Measurements from ENCODE around the gene LRRC8D.
A peak's percentile ranks its signal among the peaks of the same experiment; 100 is the strongest.

LRRC8D gene

DNA sequence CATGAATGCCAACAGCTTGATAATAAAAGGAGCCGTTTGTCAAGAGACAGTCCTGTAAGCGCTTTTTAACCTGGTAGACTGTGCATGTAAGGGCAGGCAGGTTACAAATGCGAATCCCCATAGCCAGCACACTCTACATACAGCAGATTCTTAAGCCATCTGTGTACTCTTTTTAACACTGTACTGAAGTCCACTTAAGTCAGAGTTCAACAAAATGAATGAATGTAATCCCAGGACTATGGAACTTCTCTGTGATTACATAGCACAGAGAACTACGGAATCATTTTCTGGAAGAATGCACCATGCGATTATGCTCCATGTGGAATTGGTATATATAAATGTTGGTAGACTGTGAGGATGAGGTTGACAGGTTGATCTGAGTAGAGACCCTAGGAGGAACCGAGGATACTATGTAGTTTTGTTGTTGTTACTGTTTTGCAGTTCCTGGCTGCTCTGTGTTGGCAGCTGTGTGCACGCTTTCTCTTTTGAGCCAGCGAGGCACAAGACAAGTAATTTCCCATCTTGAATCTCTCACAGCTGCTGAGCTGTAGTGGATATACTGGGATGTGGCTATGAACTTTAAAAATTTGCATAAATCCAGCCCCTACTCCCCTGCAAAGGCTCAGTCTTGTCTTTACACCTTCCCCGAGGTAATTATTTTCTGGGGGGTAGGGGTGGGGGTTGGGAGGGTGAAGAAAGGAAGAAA lies 21.9 kb downstream of the LRRC8D start:
- H3K4me3 ChIP-seq (ENCODE audit: low read depth, low read length): peak overlapping the region; percentile 33
- TF ChIP-seq, protein P1, sequence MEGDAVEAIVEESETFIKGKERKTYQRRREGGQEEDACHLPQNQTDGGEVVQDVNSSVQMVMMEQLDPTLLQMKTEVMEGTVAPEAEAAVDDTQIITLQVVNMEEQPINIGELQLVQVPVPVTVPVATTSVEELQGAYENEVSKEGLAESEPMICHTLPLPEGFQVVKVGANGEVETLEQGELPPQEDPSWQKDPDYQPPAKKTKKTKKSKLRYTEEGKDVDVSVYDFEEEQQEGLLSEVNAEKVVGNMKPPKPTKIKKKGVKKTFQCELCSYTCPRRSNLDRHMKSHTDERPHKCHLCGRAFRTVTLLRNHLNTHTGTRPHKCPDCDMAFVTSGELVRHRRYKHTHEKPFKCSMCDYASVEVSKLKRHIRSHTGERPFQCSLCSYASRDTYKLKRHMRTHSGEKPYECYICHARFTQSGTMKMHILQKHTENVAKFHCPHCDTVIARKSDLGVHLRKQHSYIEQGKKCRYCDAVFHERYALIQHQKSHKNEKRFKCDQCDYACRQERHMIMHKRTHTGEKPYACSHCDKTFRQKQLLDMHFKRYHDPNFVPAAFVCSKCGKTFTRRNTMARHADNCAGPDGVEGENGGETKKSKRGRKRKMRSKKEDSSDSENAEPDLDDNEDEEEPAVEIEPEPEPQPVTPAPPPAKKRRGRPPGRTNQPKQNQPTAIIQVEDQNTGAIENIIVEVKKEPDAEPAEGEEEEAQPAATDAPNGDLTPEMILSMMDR (IDR thresholded peaks at IDR 0.05; ENCODE audit: borderline replicate concordance, insufficient read depth, low read depth, low read length): no peak

DNA sequence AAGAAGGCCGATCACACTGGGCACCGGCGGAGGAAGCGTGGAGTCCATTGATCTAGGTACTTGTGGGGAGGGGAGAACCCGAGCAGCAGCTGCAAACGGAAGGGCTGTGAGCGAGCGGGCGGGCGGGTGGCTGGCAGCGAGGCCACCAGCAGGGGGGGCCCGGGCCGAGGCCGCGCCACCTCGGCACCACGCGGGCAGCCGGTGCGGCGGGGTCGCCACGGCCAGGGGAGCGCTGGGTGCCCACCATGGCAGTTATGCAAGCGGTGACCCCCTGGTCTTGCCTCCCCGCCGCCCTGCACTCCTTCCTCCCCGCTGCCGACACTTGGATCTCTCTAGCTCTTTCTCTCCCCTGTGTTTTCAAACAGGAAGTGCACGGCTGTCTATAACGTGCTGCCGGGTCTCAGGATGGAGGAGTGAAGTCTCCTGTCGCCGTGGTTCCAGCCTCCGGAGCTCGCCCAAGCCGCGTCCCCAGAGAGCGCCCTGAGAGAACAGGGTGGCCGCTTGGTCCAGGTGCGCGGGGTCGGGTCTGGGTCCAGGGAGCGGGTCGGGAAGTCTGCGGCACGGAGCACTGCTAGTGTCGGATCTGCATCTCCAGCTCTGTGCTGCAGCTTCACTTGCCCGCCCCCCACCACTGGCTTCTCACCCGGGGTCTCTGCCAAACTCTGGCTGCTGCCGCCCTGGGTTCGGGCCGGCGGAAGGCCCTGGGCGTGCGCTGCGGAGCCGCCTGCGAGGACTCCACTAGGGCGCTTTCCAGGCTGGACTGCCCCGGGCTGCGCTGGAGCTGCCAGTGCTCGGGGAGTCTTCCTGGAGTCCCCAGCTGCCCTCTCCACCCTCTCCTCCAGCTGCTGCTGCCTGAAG lies 22.7 kb downstream of the LRRC8D start:
- TF ChIP-seq, protein P1 (IDR thresholded peaks at IDR 0.05; ENCODE audit: borderline replicate concordance, insufficient read depth, low read depth, low read length): peak; percentile 81
- H3K4me3 ChIP-seq (ENCODE audit: low read depth, low read length): peak overlapping the region; percentile 88

DNA sequence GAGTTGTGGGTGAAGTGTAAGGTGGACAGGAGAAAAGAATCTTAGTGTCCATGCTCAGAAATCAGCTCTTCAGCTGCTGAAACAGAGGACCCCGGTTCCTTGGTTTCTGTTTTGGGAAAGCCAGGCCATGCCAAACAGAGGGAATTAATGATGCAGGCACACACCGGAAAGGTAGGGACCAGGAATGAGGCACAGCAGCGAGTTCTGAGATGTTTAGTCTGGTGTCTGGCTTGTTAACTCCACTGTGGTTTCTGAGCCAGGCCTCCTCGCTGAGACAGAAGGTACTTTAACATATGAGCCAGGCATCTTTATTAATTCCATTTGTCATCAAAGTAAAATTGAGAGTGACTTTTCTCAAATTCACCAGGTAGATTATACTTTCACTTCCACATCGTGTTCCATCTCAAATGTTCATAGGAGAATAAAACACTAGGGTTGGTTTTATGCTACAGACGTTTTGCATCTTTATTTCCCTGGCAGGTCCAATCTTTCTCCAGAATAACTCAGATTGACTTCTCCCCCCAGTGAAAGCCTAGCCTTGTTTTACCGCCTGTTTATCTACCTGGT lies 23.5 kb downstream of the LRRC8D start:
- TF ChIP-seq, protein P1 (IDR thresholded peaks at IDR 0.05; ENCODE audit: borderline replicate concordance, insufficient read depth, low read depth, low read length): no peak
- H3K4me3 ChIP-seq (ENCODE audit: low read depth, low read length): peak overlapping the region; percentile 88

DNA sequence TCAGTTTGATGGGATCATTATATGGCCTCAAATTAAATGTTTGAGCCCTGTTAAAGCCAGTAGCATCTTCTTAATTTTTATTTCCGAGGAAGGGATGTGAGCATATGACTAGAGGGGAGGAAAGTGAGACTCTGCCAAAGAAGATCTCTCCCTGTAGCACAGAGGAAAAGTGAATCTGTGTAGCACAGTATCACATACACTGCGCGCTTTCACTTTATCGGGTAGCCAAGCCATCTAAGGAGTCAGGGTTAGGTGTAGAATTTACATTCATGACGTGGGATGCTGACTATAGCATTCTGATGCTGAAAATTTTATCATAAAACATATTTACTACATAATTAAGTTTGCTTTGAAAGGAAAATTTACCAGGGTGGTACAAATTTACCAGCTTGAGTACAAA lies 24.0 kb downstream of the LRRC8D start:
- TF ChIP-seq, protein P1 (IDR thresholded peaks at IDR 0.05; ENCODE audit: borderline replicate concordance, insufficient read depth, low read depth, low read length): no peak
- no peak overlapping the region for H3K4me3 ChIP-seq (ENCODE audit: low read depth, low read length)

DNA sequence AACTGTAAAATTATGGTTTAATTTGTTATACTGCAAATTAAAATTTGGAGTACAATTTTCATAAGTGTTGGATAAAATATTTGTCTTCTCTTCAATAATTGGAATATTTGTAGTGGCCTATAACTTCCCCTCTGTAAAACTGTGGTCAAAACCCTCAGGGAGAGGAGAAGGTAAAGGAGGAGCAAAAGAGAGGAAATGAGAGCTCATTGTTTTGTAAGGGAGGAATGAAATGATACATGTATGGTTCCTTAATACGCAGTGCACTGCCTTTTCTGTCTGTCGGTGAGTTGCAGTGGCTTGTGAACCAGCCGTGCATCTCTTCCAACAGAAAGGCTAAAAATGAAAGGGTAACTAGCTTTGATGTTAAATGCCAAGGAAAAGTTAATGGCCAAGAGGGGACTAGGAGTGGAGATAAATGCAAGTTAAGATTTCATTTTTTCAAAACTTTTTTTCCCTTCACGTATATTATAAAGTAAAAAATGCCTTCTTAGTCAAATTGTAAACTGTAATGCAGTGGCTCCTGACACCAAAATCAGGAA lies 26.4 kb downstream of the LRRC8D start:
- no peak overlapping the region for H3K4me3 ChIP-seq (ENCODE audit: low read depth, low read length)
- TF ChIP-seq, protein P1 (IDR thresholded peaks at IDR 0.05; ENCODE audit: borderline replicate concordance, insufficient read depth, low read depth, low read length): no peak

DNA sequence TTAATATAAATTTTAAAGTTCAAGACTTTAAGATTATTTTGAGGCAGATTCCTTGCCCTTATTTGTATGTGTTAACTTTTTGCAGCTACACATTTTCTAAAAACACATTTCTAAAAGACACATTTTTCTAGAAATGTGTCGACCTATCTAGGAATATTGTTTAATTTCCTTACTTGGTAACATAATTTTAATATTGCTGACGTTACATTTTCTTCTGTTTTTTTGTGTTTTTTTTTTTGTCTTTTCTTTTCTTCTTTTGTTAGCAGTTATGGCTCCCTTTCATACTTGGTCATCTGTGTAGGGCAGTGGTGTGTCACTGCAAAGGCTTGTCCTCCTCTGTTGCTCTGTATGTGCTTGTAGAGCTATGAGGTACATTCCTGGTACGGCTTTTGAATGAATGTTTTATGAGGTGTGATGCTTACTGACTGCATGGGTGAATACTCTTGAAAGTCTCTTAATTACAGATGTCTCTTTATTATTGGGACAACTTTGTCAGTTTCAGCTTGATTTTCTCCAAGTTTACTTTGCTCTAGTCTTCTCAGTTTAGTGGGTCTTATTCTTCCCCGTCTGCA lies 30.1 kb downstream of the LRRC8D start:
- TF ChIP-seq, protein P1 (IDR thresholded peaks at IDR 0.05; ENCODE audit: borderline replicate concordance, insufficient read depth, low read depth, low read length): no peak
- no peak overlapping the region for H3K4me3 ChIP-seq (ENCODE audit: low read depth, low read length)

Measured in GM12875 (cell line).